HG03432 (cell line): ENCODE measurements around the gene C1orf94.

Experiments used
- ATAC-seq: cut with Tn5 transposase; IDR thresholded peaks from one replicate; pipeline ENCODE4 v1.9.1; 2021; ENCODE audit warnings: mild to moderate bottlenecking, moderate library complexity; ENCODE audit not compliant: unreplicated experiment

Gene C1orf94

GRCh38 chr1:34176830-34177603, at the start of gene C1orf94:
Gene C1orf94 (plus strand): TSS chr1:34176907. CDS start chr1:34177790, 883 bp downstream.
- ATAC-seq = no peak

- no peak for ATAC-seq
Observed at GRCh38 chr1:34127006-34128000, 49.4 kb upstream of the C1orf94 start.

- ATAC-seq = no peak
Observed at GRCh38 chr1:34128186-34128889, 48.4 kb upstream of the C1orf94 start.

- no peak for ATAC-seq
Observed at GRCh38 chr1:34129630-34130029, 47.1 kb upstream of the C1orf94 start.

- no peak for ATAC-seq
Observed at GRCh38 chr1:34130306-34130705, 46.4 kb upstream of the C1orf94 start.

- ATAC-seq = no peak
Observed at GRCh38 chr1:34131396-34132160, 45.1 kb upstream of the C1orf94 start.

- no peak for ATAC-seq
Observed at GRCh38 chr1:34132161-34132420, 44.6 kb upstream of the C1orf94 start.

- ATAC-seq = no peak
Observed at GRCh38 chr1:34137411-34137810, 39.3 kb upstream of the C1orf94 start.

- no peak for ATAC-seq
Observed at GRCh38 chr1:34140011-34140676, 36.6 kb upstream of the C1orf94 start.

- ATAC-seq = no peak
Observed at GRCh38 chr1:34143975-34144374, 32.7 kb upstream of the C1orf94 start.

GRCh38 chr1:34144766-34145165, 31.9 kb upstream of the C1orf94 start:
- ATAC-seq = no peak

- no peak for ATAC-seq
Observed at GRCh38 chr1:34147301-34147700, 29.4 kb upstream of the C1orf94 start.

GRCh38 chr1:34149501-34149900, 27.2 kb upstream of the C1orf94 start:
- ATAC-seq = no peak

GRCh38 chr1:34153246-34153645, 23.5 kb upstream of the C1orf94 start:
- no peak for ATAC-seq

- ATAC-seq = no peak
Observed at GRCh38 chr1:34155860-34156259, 20.8 kb upstream of the C1orf94 start.

- no peak for ATAC-seq
Observed at GRCh38 chr1:34156739-34157138, 20.0 kb upstream of the C1orf94 start.

- ATAC-seq = peak; percentile 70
Observed at GRCh38 chr1:34162852-34163766, 13.6 kb upstream of the C1orf94 start.

GRCh38 chr1:34163792-34164731, 12.6 kb upstream of the C1orf94 start:
- ATAC-seq = peak; percentile 6
